IMR-90 (cell line): ENCODE results near the gene RNF4.

ENCODE experiments used
- CTCF ChIP-seq: conservative IDR thresholded peaks from 2 replicates; pipeline ENCODE4 v1.5.1; 2012; ENCODE audit warnings: mild to moderate bottlenecking, low read depth, low read length, improper control_type of control experiment
- FOS ChIP-seq: fragments of 150-350 bp; IDR thresholded peaks from 2 replicates; pipeline ENCODE4 v1.6.1; 2016; ENCODE audit warnings: low read depth, low read length
- POLR2A ChIP-seq: IDR thresholded peaks from 2 replicates; pipeline ENCODE4 v1.6.1; 2012; ENCODE audit warnings: mild to moderate bottlenecking, low read depth, low read length
- RCOR1 ChIP-seq: IDR thresholded peaks from 2 replicates; pipeline ENCODE4 v1.6.1; 2012; ENCODE audit warnings: mild to moderate bottlenecking, low read length, improper control_type of control experiment; ENCODE audit not compliant: insufficient replicate concordance

- TF ChIP-seq FOS (no peak), POLR2A (no peak), CTCF (no peak), RCOR1 (no peak)
Measured at GRCh38 chr4:2458546-2459491, 10.1 kb upstream of the RNF4 start.
